CD4-positive, alpha-beta memory T cell (primary cell): ENCODE measurements around the gene HOXB6. TPM values are rescaled to one million over a fixed set of nuclear protein-coding genes. Genes with fewer than 3 reads are reported as not detected.

Experiments
- CTCF ChIA-PET: fragments of 350-600 bp; sonication (Branson Sonifier 250); formaldehyde crosslinking; loops from one replicate; lab custom pipeline; 2021; ENCODE audit warnings: inconsistent platforms; ENCODE audit not compliant: partially characterized antibody; lab: Charles Lee
- POLR2A ChIA-PET: fragments of 350-600 bp; sonication (Branson Sonifier 250); formaldehyde crosslinking; loops from one replicate; lab custom pipeline; 2021; ENCODE audit not compliant: partially characterized antibody; lab: Charles Lee
- DNase-seq, 5 donors: peaks; one replicate each; pipeline versions ENCODE4 v3.0.0 to v3.0.0-alpha.2; 2020 to 2022; ENCODE audit warnings: mixed read lengths in 1 of 5
- H3K27ac ChIP-seq: one replicate; pipeline ENCODE4 v1.7.0; 2013; ENCODE audit warnings: low read depth, low read length
- H3K27me3 ChIP-seq: 2 replicates; pipeline ENCODE4 v1.7.0; 2013; ENCODE audit warnings: mild to moderate bottlenecking, low read length, moderate library complexity; ENCODE audit not compliant: insufficient read depth
- H3K36me3 ChIP-seq: 2 replicates; pipeline ENCODE4 v1.7.0; 2013; ENCODE audit warnings: mild to moderate bottlenecking, low read length, moderate library complexity; ENCODE audit not compliant: insufficient read depth
- H3K4me1 ChIP-seq: 2 replicates; pipeline ENCODE4 v1.7.0; 2013; ENCODE audit warnings: mild to moderate bottlenecking, low read length, moderate library complexity; ENCODE audit not compliant: insufficient read depth
- H3K4me3 ChIP-seq, 2 donors: one replicate each; pipeline ENCODE4 v1.7.0; 2013; ENCODE audit warnings: low read length in 2 of 2, mild to moderate bottlenecking in 1 of 2
- H3K9me3 ChIP-seq, 2 donors: one replicate each; pipeline ENCODE4 v1.7.0; 2013; ENCODE audit warnings: low read length in 2 of 2, control low read depth in 1 of 2; ENCODE audit not compliant: control insufficient read depth in 1 of 2
- H3K27ac Mint-ChIP-seq, 7 donors: one replicate each; pipeline ENCODE4 v1.8.0; 2020 to 2021; ENCODE audit warnings: mixed read lengths in 7 of 7, mild to moderate bottlenecking in 6 of 7, inconsistent platforms in 3 of 7, moderate library complexity in 3 of 7
- H3K27me3 Mint-ChIP-seq, 2 donors: one replicate each; pipeline ENCODE4 v1.8.0; 2020 to 2021; ENCODE audit warnings: mixed read lengths in 2 of 2
- H3K36me3 Mint-ChIP-seq, 2 donors: one replicate each; pipeline ENCODE4 v1.8.0; 2020 to 2021; ENCODE audit warnings: mixed read lengths in 2 of 2, inconsistent platforms in 1 of 2, mild to moderate bottlenecking in 1 of 2
- H3K4me1 Mint-ChIP-seq, 4 donors: one replicate each; pipeline ENCODE4 v1.8.0; 2020 to 2021; ENCODE audit warnings: mixed read lengths in 4 of 4, mild to moderate bottlenecking in 1 of 4
- H3K4me3 Mint-ChIP-seq, 8 donors: one replicate each; pipeline ENCODE4 v1.8.0; 2020 to 2021; ENCODE audit warnings: mixed read lengths in 8 of 8, mild to moderate bottlenecking in 7 of 8, moderate library complexity in 6 of 8, inconsistent platforms in 3 of 8
- H3K9me3 Mint-ChIP-seq, 8 donors: one replicate each; pipeline ENCODE4 v1.8.0; 2020 to 2021; ENCODE audit warnings: mixed read lengths in 8 of 8, mild to moderate bottlenecking in 5 of 8, inconsistent platforms in 3 of 8, moderate library complexity in 1 of 8
- intact Hi-C: fragments of 100-400 bp; cut with micrococcal nuclease; formaldehyde crosslinking; loops from one replicate; pipeline ENCODE4 v1.15.1; 2023
- polyA plus RNA-seq, 2 donors: library from polyadenylated mRNA; unstranded; fragments of 300-500 nt; fragmentation: Illumina TruSeq; gene quantifications; one replicate each; pipeline ENCODE4 v1.2.3, GENCODE V29; 2021
- total RNA-seq, 2 experiments: library from RNA; stranded (reverse); gene quantifications; one replicate each; pipeline ENCODE4 v1.2.3, GENCODE V29; 2021

The HOXB6 gene
- total and polyA plus RNA-seq, 4 experiments from 2014 or later = 0.38 TPM; not detected in 3

DNA sequence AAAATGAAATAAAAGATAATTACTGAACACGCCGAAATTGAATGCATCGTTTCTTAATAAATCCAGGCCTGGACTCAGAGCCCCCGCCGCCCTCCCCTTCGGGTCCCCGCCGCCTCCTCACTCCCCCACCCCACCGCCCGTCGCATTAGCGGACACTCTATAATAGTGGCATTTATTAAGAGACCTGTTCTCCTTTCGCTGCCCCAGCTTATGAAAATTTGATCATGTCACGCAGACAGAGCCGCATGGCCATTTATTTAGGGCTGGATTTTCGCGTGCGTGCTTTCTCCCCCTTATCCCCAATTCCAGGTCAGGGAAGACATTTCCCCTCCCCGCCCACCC is 53.6 kb downstream of the HOXB6 start:
- ChIA-PET POLR2A (interaction anchor here (0.7 to 0.9 kb wide), 2 partner anchors 9 to 11 kb away, joined by 3 to 4 read pairs; no protein-coding TSS in a partner anchor), CTCF (no interaction called here)
- Histone ChIP-seq H3K36me3 (no peaks in the 10 kb centered on the region), H3K27ac (no peak overlapping the region), H3K4me3 (no peak overlapping the region), H3K4me1 (peaks cover 17% of the 10 kb centered on the region), H3K9me3 (no peaks in the 10 kb centered on the region), H3K27me3 (no peaks in the 10 kb centered on the region)
- intact Hi-C loops = no loop called here
- no peaks in the 10 kb centered on the region for H3K9me3 Mint-ChIP-seq
- peaks cover 11 to 34% (median 24%) of the 10 kb centered on the region in 4 donors for H3K4me1 Mint-ChIP-seq
- H3K4me3 Mint-ChIP-seq = no peak overlapping the region
- peaks cover 2 to 5% of the 10 kb centered on the region in 2 donors for H3K27me3 Mint-ChIP-seq
- no peak for DNase-seq
- peaks cover 0 to 4% of the 10 kb centered on the region in 2 donors for H3K36me3 Mint-ChIP-seq
- H3K27ac Mint-ChIP-seq = no peak overlapping the region

DNA sequence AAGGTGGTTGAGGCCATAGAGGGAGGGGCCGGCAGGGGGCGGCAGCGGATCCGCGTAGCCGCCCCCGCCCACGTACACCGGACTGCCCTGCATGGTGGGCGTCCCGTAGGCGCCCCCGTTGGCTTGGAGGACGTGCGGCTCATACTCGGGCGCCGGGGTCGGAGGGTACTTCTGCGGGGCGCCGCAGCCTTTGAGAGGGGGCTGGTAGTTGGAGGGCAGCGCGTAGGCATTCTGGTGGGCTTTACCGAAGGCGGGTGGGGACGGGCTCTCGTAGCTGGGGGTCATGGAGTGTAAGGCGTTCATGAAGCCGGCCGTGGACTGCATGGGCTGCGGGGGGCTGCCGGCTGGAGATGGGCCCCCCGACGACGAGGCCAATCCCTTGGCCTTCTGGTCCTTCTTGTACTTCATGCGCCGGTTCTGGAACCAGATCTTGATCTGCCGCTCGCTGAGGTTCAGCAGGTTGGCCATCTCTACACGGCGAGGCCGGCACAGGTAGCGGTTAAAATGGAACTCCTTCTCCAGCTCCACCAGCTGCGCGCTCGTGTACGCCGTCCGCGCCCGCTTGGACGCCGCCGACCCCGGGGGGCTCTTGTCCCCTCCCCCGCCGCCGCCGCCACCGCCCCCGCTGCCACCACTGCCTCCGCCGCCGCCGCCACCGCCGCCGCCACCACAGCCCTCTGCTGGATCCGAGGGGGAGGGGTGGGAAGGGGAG is 54.1 kb downstream of the HOXB6 start:
- Mint-ChIP-seq H3K27ac (no peak overlapping the region), H3K4me1 (peaks cover 13 to 33% (median 24%) of the 10 kb centered on the region in 4 donors), H3K9me3 (no peaks in the 10 kb centered on the region), H3K27me3 (peaks cover 2 to 5% of the 10 kb centered on the region in 2 donors), H3K4me3 (no peak overlapping the region), H3K36me3 (peaks cover 0 to 4% of the 10 kb centered on the region in 2 donors)
- Histone ChIP-seq H3K4me1 (peaks cover 20% of the 10 kb centered on the region), H3K27me3 (no peaks in the 10 kb centered on the region), H3K27ac (no peak overlapping the region), H3K4me3 (no peak overlapping the region), H3K9me3 (no peaks in the 10 kb centered on the region), H3K36me3 (no peaks in the 10 kb centered on the region)
- intact Hi-C loops = no loop called here
- no peak for DNase-seq
- CTCF ChIA-PET = interaction anchor here (1.4 kb wide), 1 partner anchor 11 kb away, joined by 3 read pairs; no protein-coding TSS in a partner anchor
- POLR2A ChIA-PET = interaction anchor here (0.7 kb wide), 1 partner anchor 9 kb away, joined by 3 read pairs; no protein-coding TSS in a partner anchor

DNA sequence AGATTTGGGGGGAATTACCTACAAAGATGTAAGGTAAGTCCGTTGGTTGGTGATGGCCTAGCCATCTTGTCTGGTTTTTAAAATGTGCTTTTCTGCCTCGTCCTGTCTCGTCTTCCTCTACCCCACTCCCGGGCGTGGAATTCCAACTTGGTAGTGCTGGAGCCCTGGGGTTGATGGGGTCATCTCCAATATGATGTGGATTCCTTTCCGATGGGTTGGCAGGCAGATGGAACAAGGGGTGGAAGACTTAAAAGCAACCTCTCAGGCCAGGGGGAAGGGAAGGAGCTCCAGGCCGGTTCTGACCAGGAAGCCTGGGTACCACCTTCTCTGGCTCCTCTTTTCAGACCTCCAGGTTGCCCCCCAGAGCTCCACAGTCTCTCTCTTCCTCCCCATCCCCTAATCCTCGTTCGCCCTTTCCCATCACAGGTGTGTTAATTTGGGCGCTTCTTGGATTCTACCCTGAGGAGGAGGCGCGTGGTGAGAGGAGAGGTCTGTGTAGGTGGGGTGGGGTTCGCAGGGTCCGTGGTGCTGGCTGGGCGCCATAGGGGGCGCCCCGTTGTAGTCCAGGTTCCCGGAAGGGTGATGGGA is 54.8 kb downstream of the HOXB6 start:
- Histone ChIP-seq H3K4me1 (peaks cover 27% of the 10 kb centered on the region), H3K36me3 (no peaks in the 10 kb centered on the region), H3K27me3 (no peaks in the 10 kb centered on the region), H3K27ac (no peak overlapping the region), H3K4me3 (no peak overlapping the region), H3K9me3 (no peaks in the 10 kb centered on the region)
- Mint-ChIP-seq H3K4me3 (peak overlapping the region in 1 of 8 donors; percentile 5), H3K9me3 (no peaks in the 10 kb centered on the region), H3K27me3 (peaks cover 0 to 3% of the 10 kb centered on the region in 2 donors), H3K27ac (no peak overlapping the region), H3K4me1 (peaks cover 11 to 33% (median 25%) of the 10 kb centered on the region in 4 donors), H3K36me3 (peaks cover 0 to 4% of the 10 kb centered on the region in 2 donors)
- ChIA-PET CTCF (interaction anchor here (1.4 to 1.5 kb wide), 2 partner anchors 10 to 43 kb away, joined by 3 to 5 read pairs; no protein-coding TSS in a partner anchor), POLR2A (no interaction called here)
- intact Hi-C loops = no loop called here
- no peak for DNase-seq

DNA sequence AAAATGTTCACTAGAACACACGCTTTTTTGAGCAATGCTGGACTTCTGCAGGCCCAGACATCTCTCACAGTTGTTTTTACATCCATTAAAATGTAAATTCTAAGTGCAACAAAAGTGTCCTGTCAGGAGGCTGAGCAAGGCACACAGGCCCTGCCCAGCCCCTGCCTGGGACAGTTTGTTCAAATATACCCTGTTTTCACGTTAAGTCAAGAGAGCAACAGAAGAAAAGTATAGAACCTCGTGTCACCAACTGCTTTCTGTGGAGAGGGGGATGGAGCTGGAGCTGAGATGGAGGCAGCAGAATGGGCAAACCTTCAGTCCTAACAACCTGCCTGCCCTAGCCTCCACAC is 55.5 kb downstream of the HOXB6 start:
- Mint-ChIP-seq H3K27me3 (peaks cover 0 to 2% of the 10 kb centered on the region in 2 donors), H3K4me3 (no peak overlapping the region)
- no peak for DNase-seq

DNA sequence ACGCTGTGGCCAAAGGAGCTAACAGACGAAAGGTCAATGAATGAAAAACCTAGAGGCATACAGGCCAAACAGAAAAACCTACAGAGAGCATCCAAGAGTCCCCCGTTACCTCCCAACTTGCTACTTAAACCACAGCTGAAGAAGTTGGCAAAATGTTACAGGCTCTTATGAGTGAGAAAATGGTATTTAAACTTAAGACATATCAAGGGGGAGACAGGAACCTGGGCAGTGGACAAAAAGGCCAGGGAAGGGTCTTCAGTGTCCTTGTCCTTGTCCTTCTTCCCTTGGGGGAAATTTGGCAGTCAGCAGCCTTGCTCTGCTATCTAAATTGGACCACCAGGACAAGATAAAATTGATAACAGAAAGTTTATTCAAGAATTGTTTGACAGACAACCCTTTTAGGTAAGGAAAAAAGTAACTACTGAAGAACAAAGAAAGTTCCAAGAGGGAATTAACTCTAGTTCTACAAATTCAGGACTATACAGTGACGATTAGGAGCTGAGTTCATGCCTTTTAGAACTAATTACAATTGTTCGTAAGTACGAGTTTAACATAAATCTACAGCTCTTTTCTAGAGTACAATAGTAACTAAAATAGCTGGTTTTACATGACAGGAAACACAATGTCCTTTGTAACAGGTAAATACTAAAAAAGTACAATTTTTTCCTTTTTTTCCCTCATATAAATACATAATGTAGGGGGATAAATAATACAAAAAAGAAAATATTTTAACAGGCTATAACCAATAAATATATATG is 56.1 kb downstream of the HOXB6 start:
- POLR2A ChIA-PET = interaction anchor here (1.1 to 1.2 kb wide), 3 partner anchors 30 to 56 kb away, joined by 4 to 6 read pairs (median 5); no protein-coding TSS in a partner anchor
- peak overlapping the region; percentile 51 for H3K27ac ChIP-seq

More for the DNA sequence above, 55.5 kb downstream of the HOXB6 start:
- POLR2A ChIA-PET = interaction anchor here (1.2 kb wide), 1 partner anchor 45 kb away, joined by 6 read pairs; no protein-coding TSS in a partner anchor
- Histone ChIP-seq H3K9me3 (no peaks in the 10 kb centered on the region), H3K4me1 (peaks cover 30% of the 10 kb centered on the region), H3K27me3 (no peaks in the 10 kb centered on the region), H3K27ac (no peak overlapping the region), H3K36me3 (no peaks in the 10 kb centered on the region), H3K4me3 (no peak overlapping the region)
- Mint-ChIP-seq H3K9me3 (no peaks in the 10 kb centered on the region), H3K27ac (peak overlapping the region in 3 of 7 donors; percentile 52 to 79 (median 56)), H3K4me1 (peaks cover 11 to 41% (median 26%) of the 10 kb centered on the region in 4 donors), H3K36me3 (peaks cover 0 to 4% of the 10 kb centered on the region in 2 donors)
- intact Hi-C loops = no loop called here
- CTCF ChIA-PET = interaction anchor here (0.5 to 1.5 kb wide), 4 partner anchors 8 to 932 kb away, joined by 3 to 6 read pairs (median 4); no protein-coding TSS in a partner anchor

DNA sequence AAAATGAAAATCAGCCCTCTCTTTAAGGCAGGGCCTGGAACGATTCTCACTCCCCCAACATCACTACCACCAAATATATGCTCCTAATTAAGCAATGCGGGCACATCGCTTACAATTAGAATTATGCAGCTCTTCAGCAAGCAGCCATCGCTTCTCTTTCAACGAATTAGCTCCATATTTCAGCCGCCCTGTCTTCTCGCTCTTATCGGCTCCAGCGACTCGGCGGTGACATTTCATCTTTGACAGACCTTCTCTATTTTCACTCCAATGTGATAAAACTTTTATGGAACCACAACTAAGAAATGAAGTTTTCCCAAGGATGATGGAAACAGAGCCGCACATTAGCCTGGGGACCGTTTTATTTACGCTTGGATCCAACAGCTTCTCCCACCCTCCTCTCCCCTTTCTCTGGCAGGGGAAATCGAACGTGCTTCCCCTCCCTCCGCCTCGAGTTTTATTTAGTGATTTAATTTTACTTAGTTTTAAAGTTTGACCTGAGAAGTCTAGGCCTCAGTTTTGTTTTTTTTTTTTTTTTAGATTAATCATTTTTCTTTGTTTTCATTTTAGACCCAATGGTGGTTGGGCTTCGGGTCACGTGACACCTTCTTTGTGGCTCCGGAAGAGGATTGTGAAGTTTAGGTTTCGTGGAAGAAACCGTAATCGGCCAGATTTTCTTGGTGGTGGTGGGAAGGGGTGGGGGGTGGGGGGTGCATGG is 56.8 kb downstream of the HOXB6 start:
- CTCF ChIA-PET = interaction anchor here (0.7 to 1.9 kb wide), 6 partner anchors 9 to 240 kb away, joined by 3 to 8 read pairs (median 4); partner anchors contain the start of gene HOXB5
- intact Hi-C loops = no loop called here
- Mint-ChIP-seq H3K36me3 (peaks cover 4 to 5% of the 10 kb centered on the region in 2 donors), H3K9me3 (no peaks in the 10 kb centered on the region), H3K4me3 (peak overlapping the region; percentile 34 to 89 (median 66)), H3K27ac (peak overlapping the region; percentile 69 to 94 (median 90)), H3K27me3 (peaks cover 0 to 4% of the 10 kb centered on the region in 2 donors), H3K4me1 (peaks cover 11 to 51% (median 29%) of the 10 kb centered on the region in 4 donors)
- H3K4me3 ChIP-seq = no peak overlapping the region
- no peaks in the 10 kb centered on the region for H3K9me3 ChIP-seq
- peak in 3 of 5 donors; percentile 34 to 67 (median 46) for DNase-seq
- peak overlapping the region; percentile 51 for H3K27ac ChIP-seq
- POLR2A ChIA-PET = interaction anchor here (1.1 to 1.8 kb wide), 6 partner anchors 7 to 56 kb away, joined by 3 to 12 read pairs (median 6); no protein-coding TSS in a partner anchor
- H3K4me1 ChIP-seq = peaks cover 30% of the 10 kb centered on the region
- H3K27me3 ChIP-seq = no peaks in the 10 kb centered on the region
- no peaks in the 10 kb centered on the region for H3K36me3 ChIP-seq

More for the DNA sequence above, 56.1 kb downstream of the HOXB6 start:
- DNase-seq = peak in 1 of 5 donors; percentile 11
- Mint-ChIP-seq H3K27me3 (peaks cover 0 to 4% of the 10 kb centered on the region in 2 donors), H3K4me1 (peaks cover 11 to 46% (median 29%) of the 10 kb centered on the region in 4 donors), H3K9me3 (no peaks in the 10 kb centered on the region), H3K36me3 (peaks cover 3 to 4% of the 10 kb centered on the region in 2 donors), H3K27ac (peak overlapping the region; percentile 69 to 94 (median 90)), H3K4me3 (peak overlapping the region in 7 of 8 donors; percentile 34 to 89 (median 65))
- Histone ChIP-seq H3K27me3 (no peaks in the 10 kb centered on the region), H3K9me3 (no peaks in the 10 kb centered on the region), H3K36me3 (no peaks in the 10 kb centered on the region), H3K4me1 (peaks cover 30% of the 10 kb centered on the region), H3K4me3 (no peak overlapping the region)
- CTCF ChIA-PET = interaction anchor here (0.5 to 1.6 kb wide), 5 partner anchors 9 to 932 kb away, joined by 3 to 6 read pairs (median 5); no protein-coding TSS in a partner anchor
- intact Hi-C loops = no loop called here
